ENCODE results near the gene ANKRD2.
"Not testable (repeated sequence)": the region's sequence is repeated elsewhere in the genome, so short reads cannot be mapped to it uniquely, and the experiment has no call there.

The ANKRD2 gene, protein sequence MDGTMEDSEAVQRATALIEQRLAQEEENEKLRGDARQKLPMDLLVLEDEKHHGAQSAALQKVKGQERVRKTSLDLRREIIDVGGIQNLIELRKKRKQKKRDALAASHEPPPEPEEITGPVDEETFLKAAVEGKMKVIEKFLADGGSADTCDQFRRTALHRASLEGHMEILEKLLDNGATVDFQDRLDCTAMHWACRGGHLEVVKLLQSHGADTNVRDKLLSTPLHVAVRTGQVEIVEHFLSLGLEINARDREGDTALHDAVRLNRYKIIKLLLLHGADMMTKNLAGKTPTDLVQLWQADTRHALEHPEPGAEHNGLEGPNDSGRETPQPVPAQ

DNA sequence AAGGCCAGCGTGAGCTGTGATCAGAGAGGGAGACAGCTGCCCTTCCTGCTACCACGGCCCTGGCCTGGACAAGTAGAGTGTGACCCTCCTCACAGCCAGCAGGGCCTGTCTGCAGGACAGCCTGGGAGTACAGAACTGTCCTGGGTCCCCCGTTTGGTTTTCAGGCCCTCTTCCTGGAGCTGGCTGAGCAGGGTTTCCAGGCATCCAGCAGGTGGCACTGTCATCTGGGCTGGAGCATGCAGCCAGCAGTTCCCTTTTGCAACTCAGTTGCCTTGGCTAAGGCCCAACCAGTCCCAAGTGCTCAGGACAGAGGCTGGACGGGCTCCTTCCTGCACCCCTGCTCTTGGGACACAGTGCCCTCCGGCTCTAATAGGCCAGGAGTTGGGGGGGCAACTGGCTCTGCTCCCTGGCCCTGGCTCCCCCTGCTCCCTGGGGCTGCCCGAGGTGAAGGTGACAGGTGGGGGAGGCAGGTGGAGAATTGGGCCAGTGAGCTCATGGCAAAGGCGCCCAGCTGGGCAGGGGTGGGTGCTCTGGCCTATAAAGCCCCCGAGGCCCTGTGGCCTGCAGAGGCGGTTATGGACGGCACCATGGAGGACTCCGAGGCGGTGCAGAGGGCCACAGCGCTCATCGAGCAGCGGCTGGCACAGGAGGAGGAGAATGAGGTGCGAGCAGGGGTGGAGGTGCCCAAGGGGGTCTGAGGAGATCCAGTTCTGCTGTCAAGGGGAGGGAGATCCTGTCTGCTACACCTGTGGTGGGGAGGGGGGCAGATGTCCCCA is at the start of gene ANKRD2:
ANKRD2 (plus strand) TSS at position 566 of the 776 bp plus-strand sequence; CDS start at position 576, 10 bp downstream.
- peak; percentile 86 for DNase-seq (ENCODE audit: low read depth)
- TF ChIP-seq, protein P1, sequence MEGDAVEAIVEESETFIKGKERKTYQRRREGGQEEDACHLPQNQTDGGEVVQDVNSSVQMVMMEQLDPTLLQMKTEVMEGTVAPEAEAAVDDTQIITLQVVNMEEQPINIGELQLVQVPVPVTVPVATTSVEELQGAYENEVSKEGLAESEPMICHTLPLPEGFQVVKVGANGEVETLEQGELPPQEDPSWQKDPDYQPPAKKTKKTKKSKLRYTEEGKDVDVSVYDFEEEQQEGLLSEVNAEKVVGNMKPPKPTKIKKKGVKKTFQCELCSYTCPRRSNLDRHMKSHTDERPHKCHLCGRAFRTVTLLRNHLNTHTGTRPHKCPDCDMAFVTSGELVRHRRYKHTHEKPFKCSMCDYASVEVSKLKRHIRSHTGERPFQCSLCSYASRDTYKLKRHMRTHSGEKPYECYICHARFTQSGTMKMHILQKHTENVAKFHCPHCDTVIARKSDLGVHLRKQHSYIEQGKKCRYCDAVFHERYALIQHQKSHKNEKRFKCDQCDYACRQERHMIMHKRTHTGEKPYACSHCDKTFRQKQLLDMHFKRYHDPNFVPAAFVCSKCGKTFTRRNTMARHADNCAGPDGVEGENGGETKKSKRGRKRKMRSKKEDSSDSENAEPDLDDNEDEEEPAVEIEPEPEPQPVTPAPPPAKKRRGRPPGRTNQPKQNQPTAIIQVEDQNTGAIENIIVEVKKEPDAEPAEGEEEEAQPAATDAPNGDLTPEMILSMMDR (IDR thresholded peaks at IDR 0.05; ENCODE audit: insufficient read depth, low read depth, low read length, missing control alignments), result peak; percentile 92
- no peak within 1 kb of the TSS for H3K4me3 ChIP-seq (ENCODE audit: low read length)

DNA sequence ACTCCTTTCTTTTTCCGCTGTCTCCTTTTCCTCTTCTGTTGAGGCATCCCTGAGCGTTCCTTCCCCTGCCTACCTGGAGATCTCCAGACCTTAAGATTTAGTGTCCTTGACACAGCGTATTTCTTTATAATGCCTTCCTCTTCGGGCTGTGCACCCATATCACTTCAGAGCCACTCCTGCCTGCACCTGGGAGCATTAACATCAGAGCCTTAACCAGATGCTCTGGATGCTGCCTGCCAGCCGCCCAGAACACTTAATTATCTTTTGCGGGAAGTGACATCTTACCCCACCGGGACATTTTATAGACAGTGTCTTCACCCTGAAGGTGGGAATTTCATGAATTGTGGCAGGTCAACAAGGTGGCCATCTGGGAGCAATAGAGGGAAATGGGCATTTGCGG is 49.6 kb upstream of the ANKRD2 start:
- no peak overlapping the region for H3K4me3 ChIP-seq (ENCODE audit: low read length)
- no peak for DNase-seq (ENCODE audit: low read depth)
- TF ChIP-seq, protein P1 (IDR thresholded peaks at IDR 0.05; ENCODE audit: insufficient read depth, low read depth, low read length, missing control alignments), result no peak

DNA sequence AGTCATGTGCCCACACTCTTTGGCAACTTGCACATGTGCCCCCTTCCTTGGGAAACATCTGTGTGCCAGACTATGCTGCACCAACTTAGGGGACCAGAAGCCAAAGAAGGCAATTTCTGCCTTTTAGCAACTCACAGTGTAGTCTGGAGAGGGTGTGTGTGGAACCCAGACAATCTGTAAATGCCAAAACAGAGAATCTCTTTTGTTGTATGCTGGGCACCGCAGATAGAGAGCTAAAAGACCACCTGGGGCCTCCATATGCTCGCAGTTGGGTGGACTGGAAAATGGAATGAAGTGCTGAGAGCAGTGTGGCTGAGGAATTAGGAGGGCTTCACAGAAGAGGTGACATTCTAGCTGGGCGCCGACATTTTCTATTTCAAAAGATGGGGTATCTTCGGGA is 47.5 kb upstream of the ANKRD2 start:
- no peak overlapping the region for H3K4me3 ChIP-seq (ENCODE audit: low read length)
- no peak for DNase-seq (ENCODE audit: low read depth)
- TF ChIP-seq, protein P1 (IDR thresholded peaks at IDR 0.05; ENCODE audit: insufficient read depth, low read depth, low read length, missing control alignments), result no peak

DNA sequence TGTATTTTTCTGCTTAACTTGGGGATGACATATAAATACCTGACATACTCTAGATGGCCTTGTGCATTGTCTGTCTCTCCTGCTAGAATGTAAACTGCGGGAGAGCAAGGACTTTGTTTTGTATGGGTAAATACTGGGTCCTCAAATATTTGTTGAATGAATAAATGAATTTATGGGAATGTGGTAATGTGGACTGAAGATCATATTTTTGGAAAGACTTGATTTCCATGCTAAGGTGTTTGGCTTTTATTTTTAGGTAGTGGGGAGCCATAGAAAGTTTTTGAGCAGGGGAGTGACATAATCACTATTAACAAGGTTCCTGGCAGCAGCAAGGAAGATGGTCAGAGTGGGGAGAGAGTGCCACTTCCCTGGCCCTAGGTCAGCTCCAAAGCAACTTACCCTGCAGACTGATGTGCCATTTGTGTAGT is 46.9 kb upstream of the ANKRD2 start:
- TF ChIP-seq, protein P1 (IDR thresholded peaks at IDR 0.05; ENCODE audit: insufficient read depth, low read depth, low read length, missing control alignments), result no peak
- no peak overlapping the region for H3K4me3 ChIP-seq (ENCODE audit: low read length)
- DNase-seq (ENCODE audit: low read depth), result no peak

DNA sequence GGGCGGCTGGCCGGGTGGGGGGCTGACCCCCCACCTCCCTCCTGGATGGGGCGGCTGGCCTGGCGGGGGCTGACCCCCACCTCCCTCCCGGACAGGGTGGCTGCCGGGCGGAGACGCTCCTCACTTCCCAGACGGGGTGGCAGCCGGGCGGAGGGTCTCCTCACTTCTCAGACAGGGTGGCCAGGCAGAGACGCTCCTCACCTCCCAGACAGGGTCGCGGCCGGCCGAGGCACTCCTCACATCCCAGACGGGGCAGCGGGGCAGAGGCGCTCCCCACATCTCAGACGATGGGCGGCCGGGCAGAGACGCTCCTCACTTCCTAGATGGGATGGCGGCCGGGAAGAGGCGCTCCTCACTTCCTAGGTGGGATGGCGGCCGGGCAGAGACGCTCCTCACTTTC is 43.7 kb upstream of the ANKRD2 start:
- H3K4me3 ChIP-seq (ENCODE audit: low read length); DNase-seq (ENCODE audit: low read depth): not testable (repeated sequence)

DNA sequence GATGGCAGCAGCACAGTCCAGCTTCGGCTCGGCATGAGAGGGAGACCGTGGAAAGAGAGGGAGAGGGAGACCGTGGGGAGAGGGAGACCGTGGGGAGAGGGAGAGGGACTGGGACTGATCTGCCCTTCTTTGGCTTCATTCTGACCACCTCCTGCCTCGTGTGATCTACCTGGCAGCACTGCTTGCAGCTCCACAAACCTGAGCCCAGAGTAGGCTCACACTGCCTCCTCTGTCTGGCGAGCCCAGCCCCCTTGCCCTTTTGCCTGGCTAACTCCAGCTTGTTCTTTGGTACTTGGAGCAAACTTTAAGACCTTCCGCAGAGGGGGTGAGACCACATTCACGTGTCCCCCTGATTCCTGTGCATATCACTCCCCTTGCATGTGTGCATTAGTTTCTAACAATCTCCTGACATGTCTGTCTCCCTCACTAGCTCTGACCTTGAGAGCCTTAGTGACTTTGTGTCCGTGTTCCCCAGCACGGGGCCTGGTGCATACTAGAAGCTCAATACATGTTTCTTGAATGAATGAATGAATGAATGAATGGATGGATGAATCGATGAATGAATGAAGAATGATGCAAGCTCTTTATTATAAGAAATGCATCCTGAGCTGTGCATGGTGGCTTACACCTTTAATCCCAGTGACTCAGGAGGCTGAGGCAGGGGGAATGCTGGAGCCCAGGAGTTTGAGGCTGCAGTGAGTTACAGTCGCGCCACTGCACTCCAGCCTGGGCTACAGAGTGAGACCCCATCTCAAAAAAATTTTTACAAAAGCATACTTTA is 42.7 kb upstream of the ANKRD2 start:
- TF ChIP-seq, protein P1 (IDR thresholded peaks at IDR 0.05; ENCODE audit: insufficient read depth, low read depth, low read length, missing control alignments), result no peak
- no peak overlapping the region for H3K4me3 ChIP-seq (ENCODE audit: low read length)
- no peak for DNase-seq (ENCODE audit: low read depth)

All from epithelial cell of esophagus (primary cell).